ELR (cell line): ENCODE results near the gene CIC.
A peak's percentile ranks its signal among the peaks of the same experiment; 100 is the strongest.
"Not testable (repeated sequence)": the region's sequence is repeated elsewhere in the genome, so short reads cannot be mapped to it uniquely, and the experiment has no call there.

Experiments used
- DNase-seq: peaks from one replicate; pipeline ENCODE4 v3.0.0-alpha.2; 2015; ENCODE audit warnings: low read depth

The CIC gene

DNA sequence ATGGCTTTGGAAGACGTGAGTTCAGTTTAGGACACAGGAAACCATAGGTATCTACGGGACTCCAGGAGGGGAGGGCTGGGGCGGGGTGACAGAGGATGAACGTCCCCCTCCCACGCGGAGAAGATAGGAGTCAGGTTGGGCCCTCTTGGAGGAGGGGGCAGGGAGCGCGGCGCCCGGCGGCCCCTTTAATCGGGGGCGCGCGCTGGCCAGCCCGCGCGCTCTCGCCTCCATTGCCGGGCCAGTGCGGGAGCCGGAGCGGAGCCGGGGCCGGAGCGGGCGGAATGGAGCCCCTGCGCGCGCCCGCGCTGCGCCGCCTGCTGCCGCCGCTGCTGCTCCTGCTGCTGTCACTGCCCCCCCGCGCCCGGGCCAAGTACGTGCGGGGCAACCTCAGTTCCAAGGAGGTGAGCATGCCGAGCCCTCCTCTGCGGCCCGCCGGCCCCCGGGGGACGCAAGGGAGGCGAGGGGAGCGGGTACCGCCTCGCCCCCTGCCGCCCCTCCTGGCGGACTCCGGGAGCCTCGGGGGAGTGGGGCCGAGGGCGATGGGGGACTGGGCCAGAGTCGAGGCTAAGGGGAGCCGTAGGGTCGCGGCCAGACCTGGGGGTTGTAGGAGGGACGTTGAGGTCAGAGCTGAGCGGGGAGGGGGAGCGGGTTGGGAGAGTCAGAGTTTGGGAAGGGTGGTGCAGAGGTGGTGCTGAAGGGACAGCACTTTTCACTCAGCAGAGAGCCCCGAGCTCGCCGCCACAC, 44.2 kb downstream of the CIC start, which contains the start of gene TMEM145:
Gene TMEM145, plus strand, starts transcription at position 214 of the 744 bp plus-strand sequence. Its CDS starts 68 bp downstream, at position 282.
- peak; percentile 67 for DNase-seq

- no peak for DNase-seq
Measured at GRCh38 chr19:42313840-42314755, 45.0 kb downstream of the CIC start.

DNA sequence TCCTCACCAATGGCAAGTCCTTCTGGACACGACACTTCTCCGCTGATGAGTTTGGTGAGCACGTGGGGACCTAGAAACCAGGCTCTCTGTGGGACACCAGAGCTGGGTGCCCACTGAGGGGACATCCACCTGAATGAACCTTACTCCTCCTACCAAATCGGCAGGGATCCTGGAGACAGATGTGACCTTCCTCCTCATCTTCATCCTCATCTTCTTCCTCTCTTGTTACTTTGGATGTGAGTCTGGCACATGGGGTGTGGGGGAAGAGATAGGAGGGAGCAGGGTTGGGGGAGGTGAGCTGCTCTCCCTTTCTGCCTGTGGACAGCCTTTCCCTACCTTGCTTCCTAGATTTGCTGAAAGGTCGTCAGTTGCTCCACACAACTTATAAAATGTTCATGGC, 46.0 kb downstream of the CIC start:
- DNase-seq: no peak

GRCh38 chr19:42316223-42317211, 47.5 kb downstream of the CIC start:
- DNase-seq: peak; percentile 83

DNA sequence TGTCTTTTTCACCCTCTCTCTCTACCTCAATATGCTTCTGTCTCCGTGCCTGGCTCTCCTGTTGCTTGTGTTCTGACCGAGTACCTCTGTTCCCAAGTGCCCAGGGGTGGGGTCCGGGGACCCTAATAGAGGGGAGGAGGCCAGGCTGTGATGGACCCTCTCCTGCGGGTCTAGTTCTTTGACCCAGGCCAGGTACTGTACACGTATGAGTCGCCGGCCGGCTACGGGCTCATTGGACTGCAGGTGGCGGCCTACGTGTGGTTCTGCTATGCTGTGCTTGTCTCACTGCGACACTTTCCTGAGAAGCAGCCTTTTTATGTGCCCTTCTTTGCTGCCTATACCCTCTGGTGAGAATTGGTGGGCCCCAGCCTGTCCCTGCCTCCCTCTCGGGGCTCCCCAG, 48.5 kb downstream of the CIC start:
- DNase-seq: no peak

GRCh38 chr19:42322305-42322704, 53.3 kb downstream of the CIC start:
- no peak for DNase-seq

- no peak for DNase-seq
Measured at GRCh38 chr19:42323473-42323851, 54.4 kb downstream of the CIC start.

GRCh38 chr19:42323852-42324654, 55.0 kb downstream of the CIC start:
- peak; percentile 26 for DNase-seq

DNA sequence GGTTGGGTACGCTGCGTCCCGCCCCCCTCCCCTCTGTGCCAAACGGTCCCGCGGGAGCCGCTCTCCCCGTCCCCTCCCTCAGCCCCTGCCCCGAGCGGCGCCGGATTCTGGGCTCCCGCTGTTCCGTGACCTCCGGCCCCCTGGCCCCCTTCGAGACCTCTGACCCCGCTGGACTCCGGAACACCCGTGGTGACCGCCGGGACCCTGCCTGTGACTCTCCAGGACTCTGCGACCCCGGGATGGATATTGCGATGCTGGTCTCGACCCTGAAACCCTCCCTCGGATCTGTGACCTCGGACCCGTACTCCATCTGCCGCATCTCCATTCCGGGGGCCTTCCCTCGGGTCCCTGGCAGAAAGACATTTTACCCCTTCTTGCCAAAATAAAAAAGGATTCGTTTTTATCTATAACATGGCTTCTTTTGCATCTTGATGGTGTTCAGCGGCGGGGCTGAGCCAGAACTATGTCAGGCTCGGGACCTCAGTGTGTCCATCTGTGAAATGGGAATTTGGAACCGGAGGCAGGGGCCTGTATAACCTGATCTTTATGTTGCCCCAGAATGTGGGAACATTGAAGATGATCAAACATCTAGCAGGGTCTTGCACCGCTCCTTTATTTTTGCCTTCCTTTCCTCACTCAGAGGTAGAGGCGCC, 55.7 kb downstream of the CIC start:
- DNase-seq: no peak

- peak; percentile 99 for DNase-seq
Measured at GRCh38 chr19:42325308-42325895, 56.4 kb downstream of the CIC start, which contains the start of gene MEGF8. Gene MEGF8, plus strand, starts transcription at chr19:42325635. Its CDS starts 609 bp downstream, at chr19:42326244.

DNA sequence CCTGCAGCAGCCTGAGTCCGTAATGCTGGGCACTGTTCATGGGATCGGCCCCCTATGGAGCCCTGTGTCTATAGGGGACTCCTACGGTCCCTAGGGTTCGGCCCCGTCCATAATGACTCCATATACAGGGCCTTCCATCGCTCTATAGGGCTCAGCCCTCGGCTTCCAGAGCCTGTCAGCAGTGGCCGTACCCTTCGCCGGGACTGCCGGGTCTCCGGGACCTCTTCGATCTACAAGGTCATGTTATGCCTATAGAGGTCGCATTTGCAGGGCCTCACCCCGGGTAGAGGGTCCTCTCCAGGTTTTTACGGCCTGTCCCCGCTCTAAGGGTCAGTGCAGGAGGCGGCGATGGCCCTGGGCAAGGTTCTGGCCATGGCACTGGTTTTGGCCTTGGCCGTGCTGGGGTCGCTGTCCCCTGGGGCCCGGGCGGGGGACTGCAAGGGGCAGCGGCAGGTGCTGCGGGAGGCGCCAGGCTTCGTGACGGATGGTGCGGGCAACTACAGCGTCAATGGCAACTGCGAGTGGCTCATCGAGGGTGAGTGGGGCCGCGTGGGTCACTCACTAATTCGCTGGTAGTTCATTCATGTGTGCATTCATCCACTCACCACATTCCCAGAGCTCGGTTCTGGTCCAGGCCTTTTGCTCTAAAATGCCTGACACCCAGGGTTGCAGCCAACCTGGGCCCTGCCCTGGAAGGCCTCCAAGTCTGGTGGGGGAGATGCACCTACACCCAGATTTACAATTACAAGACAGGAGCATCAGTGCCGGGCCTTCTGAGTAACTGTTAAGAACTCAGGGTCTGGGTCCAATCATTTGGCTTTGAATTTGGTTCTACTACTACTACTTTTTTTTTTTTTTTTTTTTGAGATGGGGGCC, 57.1 kb downstream of the CIC start:
- DNase-seq: peak; percentile 28

GRCh38 chr19:42326969-42327368, 57.9 kb downstream of the CIC start:
- no peak for DNase-seq

GRCh38 chr19:42327381-42327780, 58.3 kb downstream of the CIC start:
- no peak for DNase-seq

GRCh38 chr19:42328106-42328505, 59.1 kb downstream of the CIC start:
- no peak for DNase-seq

DNA sequence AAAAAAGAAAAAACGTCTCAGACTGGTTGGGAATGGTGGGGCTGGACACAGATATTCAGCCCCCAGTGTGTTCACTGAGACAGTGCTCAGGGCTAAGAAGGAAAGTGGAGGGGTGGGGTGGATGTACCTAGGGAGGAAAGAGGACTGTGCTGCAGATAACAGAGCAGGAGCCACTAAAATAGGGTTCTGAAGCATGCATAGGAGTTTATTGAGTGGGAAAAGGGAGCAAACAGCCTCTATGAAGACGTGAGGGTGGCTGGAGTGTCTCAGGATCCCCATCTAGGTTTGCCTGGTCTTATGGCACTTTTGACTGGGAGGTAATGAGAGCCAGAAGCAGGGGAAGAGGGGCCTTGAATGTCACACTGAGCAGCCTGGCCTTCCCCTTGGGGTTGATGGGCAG, 59.8 kb downstream of the CIC start:
- no peak for DNase-seq

DNA sequence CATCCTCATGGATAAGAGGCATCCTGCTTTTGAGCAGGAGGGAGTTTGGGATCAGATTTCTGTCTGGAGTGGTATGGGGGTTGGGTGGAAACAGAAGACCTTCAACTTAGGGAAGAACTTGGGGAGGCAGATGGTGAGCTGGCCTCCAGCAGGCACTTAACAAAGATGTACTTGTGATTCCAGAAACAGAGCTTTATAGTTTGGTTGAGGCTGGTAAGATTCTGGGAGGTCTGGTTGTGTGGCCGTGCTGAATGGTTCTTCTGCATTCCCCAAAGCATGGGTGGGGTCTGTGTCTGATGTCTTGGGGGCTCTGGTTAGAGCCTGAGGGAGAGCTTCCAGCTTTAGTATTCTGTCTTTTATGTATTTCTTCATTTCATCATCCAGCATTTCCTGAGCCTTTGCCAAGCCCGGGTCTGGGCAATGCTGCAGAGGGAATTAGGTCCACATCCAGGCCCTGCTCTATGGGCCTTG, 61.2 kb downstream of the CIC start:
- DNase-seq: no peak

GRCh38 chr19:42331333-42331732, 62.3 kb downstream of the CIC start:
- not testable (repeated sequence) for DNase-seq

DNA sequence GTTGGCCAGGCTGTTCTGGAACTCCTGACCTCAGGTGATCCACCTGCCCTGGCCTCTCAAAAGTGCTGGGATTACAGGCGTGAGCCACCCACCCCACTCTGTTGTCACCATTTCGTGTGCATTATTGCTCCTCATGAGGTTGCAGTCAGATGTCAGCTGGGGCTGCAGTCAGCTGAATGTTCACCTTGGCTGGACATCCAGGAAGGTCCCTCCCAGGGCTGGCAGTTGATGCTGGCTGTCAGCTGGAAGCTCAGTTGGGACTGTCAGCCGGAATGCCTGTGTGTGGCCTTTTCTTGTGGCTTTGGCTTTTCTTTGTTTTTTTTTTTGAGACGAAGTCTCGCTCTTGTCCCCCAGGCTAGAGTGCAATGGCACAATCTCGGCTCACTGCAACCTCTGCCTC, 63.0 kb downstream of the CIC start:
- DNase-seq: no peak

DNA sequence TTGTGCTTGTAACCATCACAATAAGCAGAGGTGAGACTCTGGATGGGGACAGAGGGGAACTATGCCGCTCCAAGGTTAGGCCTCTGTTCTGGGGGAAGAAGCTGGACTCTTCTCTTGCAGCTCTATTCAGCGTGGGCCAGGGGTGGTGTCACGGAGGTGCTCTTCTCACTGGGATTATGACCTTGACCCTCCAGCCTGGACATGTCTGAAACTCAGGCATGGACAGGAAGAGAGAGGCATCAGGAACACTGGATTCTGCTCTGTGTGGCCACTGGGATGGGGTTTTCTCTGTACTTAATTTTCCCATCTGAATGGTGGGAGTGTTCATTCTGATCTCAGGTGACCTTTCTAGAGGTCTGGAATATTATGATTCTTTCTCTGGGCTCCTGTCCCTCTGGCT, 64.0 kb downstream of the CIC start:
- no peak for DNase-seq
